Thyroid gland (tissue), 4 donors: ENCODE data around the gene HPN.

Experiments
- CTCF ChIP-seq, 6 experiments: fragments of 200-600 bp in 3 of 6; fragments of 450-650 bp in 3 of 6; sonication (generic) in 3 of 6; IDR thresholded peaks; one replicate each; pipeline ENCODE4 v1.5.1; 2016 to 2019; ENCODE audit warnings: antibody characterized with exemption in 6 of 6, mild to moderate bottlenecking in 2 of 6, inconsistent platforms in 1 of 6, moderate library complexity in 1 of 6
- POLR2A ChIP-seq, 2 donors: fragments of 450-650 bp; IDR thresholded peaks; one replicate each; pipeline ENCODE4 v1.6.1; 2017; ENCODE audit warnings: antibody characterized with exemption in 2 of 2, mild to moderate bottlenecking in 2 of 2, moderate library complexity in 1 of 2

- TF ChIP-seq POLR2A (IDR thresholded peaks at IDR 0.05): no peak
- no peak for TF ChIP-seq CTCF (IDR thresholded peaks at IDR 0.05)
Observed at GRCh38 chr19:35049456-35049855, 7.9 kb downstream of the HPN start.
